Fibroblast of the conjunctiva (primary cell): ENCODE results near the gene TUBB6.

Experiments
- DNase-seq: peaks from one replicate; pipeline ENCODE4 v3.0.0-alpha.2; 2010; ENCODE audit warnings: low read depth

TUBB6 gene

GRCh38 chr18:12314591-12315305 lies 6.7 kb downstream of the TUBB6 start:
- DNase-seq: no peak

GRCh38 chr18:12315490-12315889 lies 7.4 kb downstream of the TUBB6 start:
- DNase-seq: no peak

GRCh38 chr18:12315911-12316310 lies 7.9 kb downstream of the TUBB6 start:
- no peak for DNase-seq

- no peak for DNase-seq
These were observed 9.8 kb downstream of the TUBB6 start for GRCh38 chr18:12317664-12318333.

- DNase-seq: no peak
These were observed 10.3 kb downstream of the TUBB6 start for GRCh38 chr18:12318334-12318697.

- no peak for DNase-seq
These were observed 10.8 kb downstream of the TUBB6 start for GRCh38 chr18:12318857-12319256.

- DNase-seq: no peak
These were observed 13.3 kb downstream of the TUBB6 start for GRCh38 chr18:12321333-12321732.

GRCh38 chr18:12324991-12325725 lies 17.1 kb downstream of the TUBB6 start:
- no peak for DNase-seq

- DNase-seq: no peak
These were observed 17.7 kb downstream of the TUBB6 start for GRCh38 chr18:12325726-12326245.

GRCh38 chr18:12326711-12327460 lies 18.8 kb downstream of the TUBB6 start:
- DNase-seq: no peak

- DNase-seq: peak; percentile 63
These were observed 19.6 kb downstream of the TUBB6 start for GRCh38 chr18:12327510-12328178.

GRCh38 chr18:12328179-12328823 lies 20.3 kb downstream of the TUBB6 start:
- DNase-seq: no peak

- no peak for DNase-seq
These were observed 21.2 kb downstream of the TUBB6 start for GRCh38 chr18:12329125-12329698.

- no peak for DNase-seq
These were observed 22.7 kb downstream of the TUBB6 start for GRCh38 chr18:12330766-12331165.

- DNase-seq: no peak
These were observed 25.7 kb downstream of the TUBB6 start for GRCh38 chr18:12333506-12334290.

GRCh38 chr18:12334366-12334808 lies 26.3 kb downstream of the TUBB6 start:
- no peak for DNase-seq

GRCh38 chr18:12334863-12335262 lies 26.8 kb downstream of the TUBB6 start:
- DNase-seq: no peak

- DNase-seq: no peak
These were observed 27.5 kb downstream of the TUBB6 start for GRCh38 chr18:12335503-12335902.

GRCh38 chr18:12336171-12336613 lies 28.2 kb downstream of the TUBB6 start:
- DNase-seq: no peak

- no peak for DNase-seq
These were observed 28.8 kb downstream of the TUBB6 start for GRCh38 chr18:12336887-12337286.
